Kidney (tissue), 14 donors: Measurements from ENCODE around the gene CYTH4. TPM values are rescaled to one million over a fixed set of nuclear protein-coding genes. Genes with fewer than 3 reads are reported as not detected.

ENCODE experiments used
- DNase-seq, 5 donors: peaks; one replicate each; pipeline ENCODE4 v3.0.0-alpha.2; 2013 to 2020
- FAIRE-seq: peaks from 2 replicates; lab custom pipeline; 2012; peaks lifted over from hg19 to GRCh38; lab: Jason Lieb, UNC
- H3K27ac ChIP-seq, 2 donors: one replicate each; pipeline ENCODE4 v1.7.0; 2013; ENCODE audit warnings: low read depth in 2 of 2, low read length in 2 of 2, inconsistent platforms in 1 of 2
- H3K27me3 ChIP-seq: one replicate; pipeline ENCODE4 v1.7.1; 2013; ENCODE audit warnings: low read length, inconsistent platforms; ENCODE audit not compliant: control insufficient read depth, insufficient read depth
- H3K36me3 ChIP-seq, 3 donors: one replicate each; pipeline versions ENCODE4 v1.7.0 to v1.7.1; 2013; ENCODE audit warnings: low read length in 3 of 3, control low read depth in 1 of 3, inconsistent platforms in 1 of 3; ENCODE audit not compliant: insufficient read depth in 3 of 3, control insufficient read depth in 2 of 3
- H3K4me1 ChIP-seq, 3 donors: one replicate each; pipeline versions ENCODE4 v1.7.0 to v1.7.1; 2013; ENCODE audit warnings: low read length in 3 of 3, inconsistent platforms in 1 of 3, low read depth in 1 of 3; ENCODE audit not compliant: control insufficient read depth in 2 of 3, insufficient read depth in 2 of 3
- H3K4me3 ChIP-seq, 3 donors: one replicate each; pipeline versions ENCODE4 v1.7.0 to v1.8.1; 2013; ENCODE audit warnings: low read length in 3 of 3, control low read depth in 1 of 3, inconsistent platforms in 1 of 3
- H3K9ac ChIP-seq, 3 donors: one replicate each; pipeline versions ENCODE4 v1.7.0 to v1.7.1; 2013; ENCODE audit warnings: low read length in 3 of 3, control low read depth in 1 of 3, inconsistent platforms in 1 of 3
- H3K9me3 ChIP-seq, 3 donors: one replicate each; pipeline versions ENCODE4 v1.7.0 to v1.7.1; 2013; ENCODE audit warnings: low read length in 3 of 3, control low read depth in 1 of 3, inconsistent platforms in 1 of 3; ENCODE audit not compliant: control insufficient read depth in 2 of 3, insufficient read depth in 1 of 3
- intact Hi-C: fragments of 100-400 bp; cut with DNase I; formaldehyde crosslinking; loops from one replicate; pipeline ENCODE4 v1.11.1; 2022
- polyA plus RNA-seq: library from polyadenylated mRNA; stranded (reverse); fragments of 350-450 nt; fragmentation: Illumina TruSeq; extraction: RNeasy Lipid Tissue Mini Kit (QIAGEN cat#74804); gene quantifications from one replicate; pipeline ENCODE4 v1.2.3, GENCODE V29; 2014; ENCODE audit warnings: low read depth, low replicate concordance; ENCODE audit not compliant: insufficient read depth
- total RNA-seq: library from RNA; stranded (reverse); fragmentation: NEBNext Ultra II Directional; extraction: Animal tissue kit (Norgen Biotek cat#: 25700); gene quantifications from one replicate; pipeline ENCODE4 v1.2.1, GENCODE V29; 2021
- TF ChIP-seq, protein P1 (sequence below): IDR thresholded peaks from 3 replicates; pipeline ENCODE4 v1.5.1; 2012; ENCODE audit warnings: mild to moderate bottlenecking, moderate library complexity, borderline replicate concordance; ENCODE audit not compliant: insufficient read depth; ENCODE audit errors: extremely low read depth
- donor health status: control.
- donor health status: control.
- donor health status: control.
- donor health status: control.
- donor health status: control.
- donor health status: DM: yes; HTN: yes; CAD: no.
- donor health status: Normal renal cell carcinoma (clear cell type).

Gene CYTH4
- total and polyA plus RNA-seq, 2 donors from 2014 or later = 1.9 to 30.2 TPM

DNA sequence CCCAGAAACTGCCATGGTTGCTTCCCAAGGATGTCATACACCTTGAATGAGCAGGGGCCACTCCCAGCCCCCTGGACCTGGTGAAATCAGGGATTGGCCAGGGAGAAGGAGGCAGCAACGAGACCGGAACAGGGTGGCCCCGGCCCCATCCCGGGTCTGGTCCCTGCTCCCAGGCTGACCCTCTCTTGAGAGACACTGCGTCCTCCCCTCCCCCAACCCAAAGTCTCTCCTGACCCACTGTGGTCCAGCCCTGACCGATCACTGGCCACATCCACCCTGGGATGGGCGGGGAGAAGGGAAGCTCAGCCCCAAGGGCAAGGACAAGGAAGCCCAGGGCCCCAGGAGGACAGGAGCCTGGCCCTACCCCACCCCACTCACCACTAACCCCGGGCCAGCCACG, 12.4 kb downstream of the CYTH4 start:
- H3K4me3 ChIP-seq = no peak overlapping the region
- TF ChIP-seq, protein P1, sequence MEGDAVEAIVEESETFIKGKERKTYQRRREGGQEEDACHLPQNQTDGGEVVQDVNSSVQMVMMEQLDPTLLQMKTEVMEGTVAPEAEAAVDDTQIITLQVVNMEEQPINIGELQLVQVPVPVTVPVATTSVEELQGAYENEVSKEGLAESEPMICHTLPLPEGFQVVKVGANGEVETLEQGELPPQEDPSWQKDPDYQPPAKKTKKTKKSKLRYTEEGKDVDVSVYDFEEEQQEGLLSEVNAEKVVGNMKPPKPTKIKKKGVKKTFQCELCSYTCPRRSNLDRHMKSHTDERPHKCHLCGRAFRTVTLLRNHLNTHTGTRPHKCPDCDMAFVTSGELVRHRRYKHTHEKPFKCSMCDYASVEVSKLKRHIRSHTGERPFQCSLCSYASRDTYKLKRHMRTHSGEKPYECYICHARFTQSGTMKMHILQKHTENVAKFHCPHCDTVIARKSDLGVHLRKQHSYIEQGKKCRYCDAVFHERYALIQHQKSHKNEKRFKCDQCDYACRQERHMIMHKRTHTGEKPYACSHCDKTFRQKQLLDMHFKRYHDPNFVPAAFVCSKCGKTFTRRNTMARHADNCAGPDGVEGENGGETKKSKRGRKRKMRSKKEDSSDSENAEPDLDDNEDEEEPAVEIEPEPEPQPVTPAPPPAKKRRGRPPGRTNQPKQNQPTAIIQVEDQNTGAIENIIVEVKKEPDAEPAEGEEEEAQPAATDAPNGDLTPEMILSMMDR = no peak
- DNase-seq (no peak), FAIRE-seq (no peak)
- H3K9me3 ChIP-seq = no peaks in the 10 kb centered on the region
- H3K36me3 ChIP-seq = no peaks in the 10 kb centered on the region
- no peak overlapping the region for H3K9ac ChIP-seq
- no peak overlapping the region for H3K27ac ChIP-seq
- H3K4me1 ChIP-seq = no peaks in the 10 kb centered on the region
- no peaks in the 10 kb centered on the region for H3K27me3 ChIP-seq
- intact Hi-C loops = no loop called here

DNA sequence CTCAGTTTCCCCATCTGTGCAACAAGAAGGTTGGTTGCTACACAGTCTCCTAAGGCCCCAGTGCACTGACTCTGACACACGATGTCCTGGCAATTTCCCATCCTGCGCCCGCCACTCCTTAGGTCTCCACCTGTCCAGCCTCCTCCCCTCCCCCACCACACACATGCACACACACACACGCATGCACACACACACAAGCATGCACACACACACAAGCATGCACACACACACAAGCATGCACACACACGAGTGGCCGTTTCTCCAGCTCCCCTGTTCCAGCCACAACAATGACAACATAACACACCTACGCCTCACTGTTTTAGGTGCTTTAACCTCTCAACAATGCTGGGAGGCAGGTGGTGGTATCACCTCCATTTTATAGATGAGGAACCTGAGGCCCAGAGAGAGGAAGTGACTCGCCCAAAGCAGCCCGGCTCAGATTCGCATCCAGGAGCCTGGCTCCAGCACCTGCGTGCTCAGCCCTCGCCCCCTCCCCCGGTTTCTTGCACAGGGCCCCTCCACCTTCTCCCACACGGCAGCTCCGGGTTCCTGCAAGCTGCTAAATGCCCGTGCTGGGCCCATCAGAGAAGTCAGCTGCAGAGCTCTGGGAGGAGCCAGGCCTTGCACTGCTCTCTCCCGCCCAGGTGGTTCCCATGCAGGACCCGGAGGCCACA, 13.0 kb downstream of the CYTH4 start:
- TF ChIP-seq, protein P1 = no peak
- Histone ChIP-seq H3K36me3 (no peaks in the 10 kb centered on the region), H3K4me3 (no peak overlapping the region), H3K27me3 (no peaks in the 10 kb centered on the region), H3K9me3 (no peaks in the 10 kb centered on the region), H3K4me1 (no peaks in the 10 kb centered on the region), H3K9ac (no peak overlapping the region), H3K27ac (no peak overlapping the region)
- FAIRE-seq = no peak
- intact Hi-C loops = no loop called here
- DNase-seq = peak in 1 of 5 donors; percentile 70

DNA sequence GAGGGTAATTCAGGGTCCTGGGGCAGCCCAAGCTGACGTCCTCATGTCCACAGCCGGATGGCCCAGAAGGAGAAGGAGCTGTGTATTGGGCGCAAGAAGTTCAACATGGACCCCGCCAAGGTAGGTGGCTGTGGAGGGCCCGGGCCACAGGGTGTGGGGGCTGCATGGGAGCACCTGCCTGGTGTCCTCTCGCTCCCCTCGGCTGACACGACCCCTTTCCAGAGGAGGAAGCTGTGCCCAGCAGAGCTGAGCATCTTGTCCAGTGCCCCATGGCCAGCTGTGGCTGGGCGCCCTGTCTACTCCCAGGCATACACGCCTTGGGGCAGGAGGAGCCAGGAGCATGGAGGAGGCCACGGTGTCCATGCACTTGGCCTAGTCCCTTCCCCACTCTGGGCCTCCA, 13.6 kb downstream of the CYTH4 start:
- DNase-seq = peak in 1 of 5 donors; percentile 38

More for the DNA sequence above, 13.6 kb downstream of the CYTH4 start:
- Histone ChIP-seq H3K4me3 (no peak overlapping the region), H3K27me3 (no peaks in the 10 kb centered on the region), H3K9ac (no peak overlapping the region), H3K9me3 (no peaks in the 10 kb centered on the region), H3K27ac (no peak overlapping the region), H3K36me3 (no peaks in the 10 kb centered on the region), H3K4me1 (no peaks in the 10 kb centered on the region)
- no peak for FAIRE-seq
- intact Hi-C loops = no loop called here
- TF ChIP-seq, protein P1 = no peak
